Neuronal stem cell (in vitro differentiated cells): ENCODE data around the gene DUSP22.
"Not testable (repeated sequence)": the region's sequence is repeated elsewhere in the genome, so short reads cannot be mapped to it uniquely, and the experiment has no call there.

ENCODE experiments used
- DNase-seq: peaks from one replicate; pipeline ENCODE4 v3.0.0-alpha.2; 2013; ENCODE audit warnings: low spot score
- H2AFZ ChIP-seq: one replicate; pipeline ENCODE4 v1.6.1; 2013; ENCODE audit warnings: mild to moderate bottlenecking, low read length, inconsistent platforms
- H2AK5ac ChIP-seq: 2 replicates; pipeline ENCODE4 v1.6.1; 2013; ENCODE audit warnings: low read depth, mild to moderate bottlenecking, inconsistent platforms, low read length, moderate library complexity, mixed read lengths
- H2BK120ac ChIP-seq: 2 replicates; pipeline ENCODE4 v1.6.1; 2013; ENCODE audit warnings: low read depth, mild to moderate bottlenecking, inconsistent platforms, low read length, moderate library complexity, mixed read lengths
- H2BK12ac ChIP-seq: one replicate; pipeline ENCODE4 v1.6.1; 2013; ENCODE audit warnings: low read length, inconsistent platforms
- H2BK15ac ChIP-seq: 2 replicates; pipeline ENCODE4 v1.6.1; 2013; ENCODE audit warnings: mild to moderate bottlenecking, low read length, inconsistent platforms, mixed read lengths
- H2BK5ac ChIP-seq: one replicate; pipeline ENCODE4 v1.6.1; 2013; ENCODE audit warnings: inconsistent platforms, mild to moderate bottlenecking, low read length, moderate library complexity
- H3K14ac ChIP-seq: one replicate; pipeline ENCODE4 v1.6.1; 2013; ENCODE audit warnings: low read length, inconsistent platforms
- H3K18ac ChIP-seq: 2 replicates; pipeline ENCODE4 v1.6.1; 2013; ENCODE audit warnings: low read length, inconsistent platforms
- H3K23ac ChIP-seq: 2 replicates; pipeline ENCODE4 v1.6.1; 2013; ENCODE audit warnings: low read depth, mild to moderate bottlenecking, mixed read lengths, low read length, inconsistent platforms; ENCODE audit not compliant: poor library complexity
- H3K27ac ChIP-seq: replicated peaks from 3 replicates; pipeline ENCODE4 v1.5.1; 2013; ENCODE audit warnings: low read length, inconsistent platforms
- H3K27me3 ChIP-seq, 3 experiments: 2 replicates each; pipeline ENCODE4 v1.6.1; 2013; ENCODE audit warnings: low read length in 3 of 3, mild to moderate bottlenecking in 2 of 3, inconsistent platforms in 1 of 3, low read depth in 1 of 3, mixed read lengths in 1 of 3, moderate library complexity in 1 of 3; ENCODE audit not compliant: control insufficient read depth in 3 of 3, insufficient read depth in 3 of 3
- H3K36me3 ChIP-seq, 2 donors: replicated peaks in 1 of 2; 2 replicates each; pipeline ENCODE4 v1.6.1; 2013; ENCODE audit warnings: low read length in 2 of 2; ENCODE audit not compliant: control insufficient read depth in 2 of 2, insufficient read depth in 2 of 2
- H3K4ac ChIP-seq: 2 replicates; pipeline ENCODE4 v1.6.1; 2013; ENCODE audit warnings: inconsistent platforms, mild to moderate bottlenecking, low read length, moderate library complexity
- H3K4me1 ChIP-seq, 2 donors: 1 replicate in 1 of 2; 2 replicates in 1 of 2; pipeline ENCODE4 v1.6.1; 2013; ENCODE audit warnings: low read length in 2 of 2, low read depth in 1 of 2; ENCODE audit not compliant: control insufficient read depth in 2 of 2, insufficient read depth in 1 of 2
- H3K4me2 ChIP-seq: one replicate; pipeline ENCODE4 v1.6.1; 2013; ENCODE audit warnings: mild to moderate bottlenecking, low read length, inconsistent platforms; ENCODE audit not compliant: insufficient read depth, poor library complexity, severe bottlenecking
- H3K4me3 ChIP-seq, 2 donors: 2 replicates each; pipeline ENCODE4 v1.5.1; 2013; ENCODE audit warnings: low read length in 2 of 2, mild to moderate bottlenecking in 2 of 2, inconsistent platforms in 1 of 2, moderate library complexity in 1 of 2
- H3K79me1 ChIP-seq: one replicate; pipeline ENCODE4 v1.6.1; 2013; ENCODE audit warnings: low read depth, mild to moderate bottlenecking, inconsistent platforms, low read length, moderate library complexity
- H3K9ac ChIP-seq: one replicate; pipeline ENCODE4 v1.6.1; 2013; ENCODE audit warnings: mild to moderate bottlenecking, low read depth, low read length, inconsistent platforms; ENCODE audit not compliant: poor library complexity
- H3K9me3 ChIP-seq, 2 donors: replicated peaks in 1 of 2; 2 replicates each; pipeline versions ENCODE3 to v1.6.1; 2013; ENCODE audit warnings: low read length in 2 of 2, mild to moderate bottlenecking in 2 of 2, inconsistent platforms in 1 of 2, low read depth in 1 of 2, mixed read lengths in 1 of 2, moderate library complexity in 1 of 2; ENCODE audit not compliant: control insufficient read depth in 2 of 2, insufficient read depth in 1 of 2
- H4K8ac ChIP-seq: one replicate; pipeline ENCODE4 v1.6.1; 2013; ENCODE audit warnings: low read depth, mild to moderate bottlenecking, inconsistent platforms, low read length, moderate library complexity
- H4K91ac ChIP-seq: one replicate; pipeline ENCODE4 v1.6.1; 2013; ENCODE audit warnings: low read length, low read depth, mild to moderate bottlenecking, inconsistent platforms; ENCODE audit not compliant: poor library complexity
- WGBS, 2 donors: extraction: QIAGEN DNeasy Blood & Tissue Kit; methylation state at CpG; one replicate each; pipeline ENCODE4 v1.1.7; 2013; ENCODE audit warnings: missing lambda C conversion rate in 2 of 2, mixed read lengths in 1 of 2; ENCODE audit not compliant: insufficient read length in 2 of 2, insufficient replicate concordance in 1 of 2; ENCODE audit errors: extremely low coverage in 2 of 2; 5-methylcytosine and 5-hydroxymethylcytosine counted together

Gene DUSP22

DNA sequence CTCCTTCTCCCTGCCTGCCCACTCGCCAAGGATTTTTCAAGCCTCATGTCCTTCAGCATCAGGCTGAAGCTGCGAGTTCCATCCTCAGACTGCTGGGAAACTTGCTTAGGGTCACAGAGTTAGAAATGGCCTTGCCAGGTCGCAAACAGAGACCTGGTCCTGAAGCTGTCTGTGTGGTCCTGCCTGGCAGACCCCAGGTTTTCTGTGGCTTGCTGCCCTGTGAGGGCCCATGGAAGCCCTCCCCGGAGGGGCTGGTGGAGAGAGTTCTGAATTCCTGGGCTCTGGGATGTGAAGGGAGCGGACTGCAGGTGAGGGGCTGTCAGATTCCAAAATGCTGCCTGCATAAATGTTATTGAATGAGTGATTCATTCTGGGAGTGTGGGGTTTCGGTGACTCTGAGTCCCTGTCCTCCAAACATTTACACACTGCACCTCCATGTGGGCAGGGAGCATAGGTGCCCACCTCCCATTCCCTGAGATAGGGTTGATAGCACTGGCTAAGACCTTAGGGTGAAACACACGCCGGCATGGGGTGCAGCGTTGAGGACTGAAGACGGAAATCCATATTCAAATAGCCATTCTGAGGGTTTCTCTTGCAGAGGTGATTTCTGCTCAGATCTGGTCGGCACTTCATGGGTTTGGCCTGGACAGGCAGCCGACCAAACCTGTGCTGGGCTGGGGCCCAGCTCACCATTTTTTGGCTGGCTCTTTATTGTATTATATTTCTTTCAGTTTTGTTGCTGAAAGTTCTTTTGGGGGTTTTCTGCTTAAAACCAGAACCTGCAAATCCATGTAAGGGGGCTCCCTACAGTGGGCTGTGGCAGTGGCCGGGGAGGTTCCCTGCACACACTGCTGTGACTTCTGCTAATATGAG, 77.5 kb downstream of the DUSP22 start:
- Histone ChIP-seq H2BK120ac (no peak overlapping the region), H3K4ac (no peak overlapping the region), H2BK15ac (no peak overlapping the region), H3K4me3 (peak overlapping the region in 1 of 2 donors; percentile 53), H3K27ac (no peak overlapping the region), H3K4me1 (no peaks in the 10 kb centered on the region), H3K79me1 (no peaks in the 10 kb centered on the region), H3K23ac (no peak overlapping the region), H3K36me3 (no peaks in the 10 kb centered on the region), H3K9me3 (peaks cover 0 to 34% of the 10 kb centered on the region in 2 donors), H4K91ac (no peak overlapping the region), H3K4me2 (no peak overlapping the region), H2AFZ (no peak overlapping the region), H3K27me3 (peaks cover 0 to 11% (median 2%) of the 10 kb centered on the region in 3 experiments), H2BK12ac (no peak overlapping the region), H2BK5ac (no peak overlapping the region), H3K18ac (peak overlapping the region; percentile 15), H2AK5ac (no peak overlapping the region), H3K14ac (no peak overlapping the region), H4K8ac (no peak overlapping the region), H3K9ac (no peak overlapping the region)
- no peak for DNase-seq
- no CpG with 5 or more reads among the region's 13 CpGs for WGBS, 2 donors

DNA sequence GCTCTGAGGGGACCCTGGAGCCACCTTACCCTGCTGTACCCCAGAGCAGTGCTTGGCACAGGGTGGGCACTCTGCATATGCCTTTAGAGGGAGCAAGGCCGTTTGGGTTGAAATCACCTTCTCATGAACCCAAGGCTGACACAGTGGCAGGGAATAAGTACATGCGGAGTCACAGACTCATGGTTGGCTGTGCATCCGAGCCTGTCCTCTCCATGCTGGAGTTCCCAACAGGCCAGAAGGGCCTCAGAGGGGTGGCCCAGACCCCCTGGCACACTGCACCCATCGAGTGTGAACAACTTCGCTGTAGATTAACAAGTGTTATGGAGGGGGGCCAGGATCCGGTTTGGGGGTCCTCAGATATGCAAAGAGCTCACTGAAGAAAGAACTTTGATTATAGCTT, 78.3 kb downstream of the DUSP22 start:
- no peak overlapping the region for H3K14ac ChIP-seq
- H2AFZ ChIP-seq = no peak overlapping the region
- no peak overlapping the region for H3K23ac ChIP-seq
- peaks cover 0 to 13% (median 2%) of the 10 kb centered on the region in 3 experiments for H3K27me3 ChIP-seq
- H3K4me2 ChIP-seq = no peak overlapping the region
- H3K9me3 ChIP-seq = peaks cover 0 to 39% of the 10 kb centered on the region in 2 donors
- H3K36me3 ChIP-seq = no peaks in the 10 kb centered on the region
- H4K8ac ChIP-seq = no peak overlapping the region
- no peak overlapping the region for H3K18ac ChIP-seq
- no peak overlapping the region for H2AK5ac ChIP-seq
- no CpG with 5 or more reads among the region's 6 CpGs for WGBS, 2 donors
- H2BK12ac ChIP-seq = no peak overlapping the region
- no peak overlapping the region for H3K4ac ChIP-seq
- H3K79me1 ChIP-seq = no peaks in the 10 kb centered on the region
- H2BK15ac ChIP-seq = no peak overlapping the region
- no peak overlapping the region for H2BK120ac ChIP-seq
- DNase-seq = no peak
- no peak overlapping the region for H4K91ac ChIP-seq
- no peak overlapping the region for H3K27ac ChIP-seq
- H3K9ac ChIP-seq = no peak overlapping the region
- H3K4me3 ChIP-seq = no peak overlapping the region
- no peaks in the 10 kb centered on the region for H3K4me1 ChIP-seq
- H2BK5ac ChIP-seq = no peak overlapping the region

DNA sequence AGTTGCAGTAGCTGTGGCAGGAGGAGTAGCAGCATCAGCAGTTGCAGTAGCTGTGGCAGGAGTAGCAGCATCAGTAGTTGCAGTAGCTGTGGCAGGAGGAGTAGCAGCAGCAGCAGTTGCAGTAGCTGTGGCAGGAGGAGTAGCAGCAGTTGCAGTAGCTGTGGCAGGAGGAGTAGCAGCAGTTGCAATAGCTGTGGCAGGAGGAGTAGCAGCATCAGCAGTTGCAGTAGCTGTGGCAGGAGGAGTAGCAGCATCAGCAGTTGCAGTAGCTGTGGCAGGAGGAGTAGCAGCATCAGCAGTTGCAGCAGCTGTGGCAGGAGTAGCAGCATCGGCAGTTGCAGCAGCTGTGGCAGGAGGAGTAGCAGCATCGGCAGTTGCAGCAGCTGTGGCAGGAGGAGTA, 79.6 kb downstream of the DUSP22 start:
- H3K4me2 ChIP-seq, H3K4me3 ChIP-seq, H3K14ac ChIP-seq, H3K9ac ChIP-seq, H3K79me1 ChIP-seq, H3K23ac ChIP-seq, H2AFZ ChIP-seq, H3K4me1 ChIP-seq, H2BK5ac ChIP-seq, H3K27ac ChIP-seq, H2BK120ac ChIP-seq, H2BK12ac ChIP-seq, H3K4ac ChIP-seq, H4K91ac ChIP-seq, H3K18ac ChIP-seq, H4K8ac ChIP-seq, H3K36me3 ChIP-seq, DNase-seq, H2BK15ac ChIP-seq, H2AK5ac ChIP-seq: not testable (repeated sequence)
- H3K9me3 ChIP-seq = peaks cover 0 to 40% of the 10 kb centered on the region in 2 donors
- WGBS, 2 donors = no CpG with 5 or more reads among the region's 2 CpGs
- peaks cover 0 to 20% (median 2%) of the 10 kb centered on the region in 3 experiments for H3K27me3 ChIP-seq

DNA sequence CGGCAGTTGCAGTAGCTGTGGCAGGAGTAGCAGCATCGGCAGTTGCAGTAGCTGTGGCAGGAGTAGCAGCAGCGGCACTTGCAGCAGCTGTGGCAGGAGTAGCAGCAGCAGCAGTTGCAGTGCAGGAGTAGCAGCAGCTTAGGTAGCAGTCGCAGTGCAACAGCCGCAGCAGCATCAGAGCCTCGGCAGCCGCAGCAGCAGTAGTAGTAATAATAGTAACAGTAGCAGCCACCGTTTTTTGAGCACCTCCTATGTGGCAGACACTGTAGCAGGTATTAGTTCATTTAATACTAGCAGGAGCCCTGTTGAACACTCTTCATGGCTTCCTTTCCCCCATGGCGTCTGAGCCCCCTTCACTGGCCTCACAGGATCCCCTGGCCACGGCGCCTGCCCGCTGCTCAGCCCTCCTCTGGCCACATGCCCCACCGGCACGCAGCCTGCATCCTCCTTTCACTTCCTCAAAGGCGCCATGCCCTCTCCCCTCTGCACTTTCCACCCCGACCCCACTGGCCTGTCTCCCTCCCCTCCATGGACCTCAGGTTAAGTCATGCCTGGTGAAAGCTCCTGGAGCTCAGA, 80.1 kb downstream of the DUSP22 start:
- no peak overlapping the region for H3K27ac ChIP-seq
- H2AFZ ChIP-seq = no peak overlapping the region
- no CpG with 5 or more reads among the region's 16 CpGs for WGBS, 2 donors
- H3K27me3 ChIP-seq = peaks cover 0 to 23% (median 2%) of the 10 kb centered on the region in 3 experiments
- H3K9ac ChIP-seq = no peak overlapping the region
- H2BK12ac ChIP-seq = no peak overlapping the region
- H3K9me3 ChIP-seq = peaks cover 0 to 40% of the 10 kb centered on the region in 2 donors
- H2BK5ac ChIP-seq = no peak overlapping the region
- no peaks in the 10 kb centered on the region for H3K4me1 ChIP-seq
- H3K4me2 ChIP-seq = no peak overlapping the region
- H2BK120ac ChIP-seq = no peak overlapping the region
- H3K14ac ChIP-seq = peak overlapping the region; percentile 77
- no peak overlapping the region for H3K4ac ChIP-seq
- no peak overlapping the region for H4K91ac ChIP-seq
- H3K79me1 ChIP-seq = no peaks in the 10 kb centered on the region
- no peaks in the 10 kb centered on the region for H3K36me3 ChIP-seq
- no peak overlapping the region for H2BK15ac ChIP-seq
- H2AK5ac ChIP-seq = no peak overlapping the region
- H4K8ac ChIP-seq = no peak overlapping the region
- DNase-seq = no peak
- H3K4me3 ChIP-seq = peak overlapping the region in 1 of 2 donors; percentile 42
- H3K23ac ChIP-seq = peak overlapping the region; percentile 20
- H3K18ac ChIP-seq = peak overlapping the region; percentile 21
